HepG2 (cell line): Measurements from ENCODE around the gene ASGR1. TPM values are rescaled to one million over a fixed set of nuclear protein-coding genes. Genes with fewer than 3 reads are reported as not detected.

Experiments
- ATF6 ChIP-seq: sonication (generic); formaldehyde crosslinking; conservative IDR thresholded peaks from 2 replicates; pipeline ENCODE4 v1.4.0; 2020; ENCODE audit warnings: missing genetic modification reagents
- CC2D1A ChIP-seq: sonication (generic); formaldehyde crosslinking; IDR thresholded peaks from 2 replicates; pipeline ENCODE4 v1.8.1; 2023; ENCODE audit warnings: mild to moderate bottlenecking, missing genetic modification reagents
- DMAP1 ChIP-seq: IDR thresholded peaks from 2 replicates; pipeline ENCODE4 v1.6.1; 2016
- FOXM1 ChIP-seq: sonication (generic); formaldehyde crosslinking; IDR thresholded peaks from 2 replicates; pipeline ENCODE4 v1.5.0; 2020; ENCODE audit warnings: missing genetic modification reagents
- IRF2 ChIP-seq: IDR thresholded peaks from 2 replicates; pipeline ENCODE4 v1.6.1; 2018; ENCODE audit warnings: missing genetic modification reagents, missing compliant biosample characterization
- KDM5B ChIP-seq: sonication (generic); formaldehyde crosslinking; IDR thresholded peaks from 2 replicates; pipeline ENCODE4 v1.4.0; 2020; ENCODE audit warnings: missing genetic modification reagents, mild to moderate bottlenecking, borderline replicate concordance
- KLF13 ChIP-seq: sonication (generic); formaldehyde crosslinking; IDR thresholded peaks from 2 replicates; pipeline ENCODE4 v1.4.0; 2020; ENCODE audit warnings: mild to moderate bottlenecking, missing genetic modification reagents
- NCOA1 ChIP-seq: sonication (generic); formaldehyde crosslinking; IDR thresholded peaks from 2 replicates; pipeline ENCODE4 v1.9.0; 2021; ENCODE audit warnings: missing genetic modification reagents
- PPARG ChIP-seq: conservative IDR thresholded peaks from 2 replicates; pipeline ENCODE4 v1.6.1; 2016; ENCODE audit warnings: missing biosample characterization, missing genetic modification reagents
- PRDM4 ChIP-seq: sonication (generic); formaldehyde crosslinking; IDR thresholded peaks from 2 replicates; pipeline ENCODE4 v1.9.0; 2021; ENCODE audit warnings: missing genetic modification reagents, borderline replicate concordance
- RFXAP ChIP-seq: sonication (generic); formaldehyde crosslinking; IDR thresholded peaks from 2 replicates; pipeline ENCODE4 v1.4.0; 2020; ENCODE audit warnings: missing genetic modification reagents, borderline replicate concordance
- RORA ChIP-seq: sonication (generic); formaldehyde crosslinking; IDR thresholded peaks from 2 replicates; pipeline ENCODE4 v1.5.0; 2020; ENCODE audit warnings: mild to moderate bottlenecking, missing genetic modification reagents, moderate library complexity
- SIX1 ChIP-seq: sonication (generic); formaldehyde crosslinking; IDR thresholded peaks from 2 replicates; pipeline ENCODE4 v1.4.0; 2020; ENCODE audit warnings: missing genetic modification reagents, borderline replicate concordance
- USF2 ChIP-seq, 2 experiments: sonication (generic) in 1 of 2; formaldehyde crosslinking in 1 of 2; IDR thresholded peaks; 2 replicates each; pipeline versions ENCODE4 v1.5.1 to v1.6.1; 2011 to 2020; ENCODE audit warnings: borderline replicate concordance in 1 of 2, low read depth in 1 of 2, low read length in 1 of 2, mild to moderate bottlenecking in 1 of 2, missing genetic modification reagents in 1 of 2, moderate library complexity in 1 of 2
- ZBTB7B ChIP-seq: sonication (generic); formaldehyde crosslinking; IDR thresholded peaks from 2 replicates; pipeline ENCODE4 v1.4.0; 2020; ENCODE audit warnings: missing genetic modification reagents
- ZFP36L2 ChIP-seq: sonication (generic); formaldehyde crosslinking; IDR thresholded peaks from 2 replicates; pipeline ENCODE4 v1.4.0; 2020; ENCODE audit warnings: missing genetic modification reagents
- ZNF354B ChIP-seq: sonication (generic); formaldehyde crosslinking; IDR thresholded peaks from 2 replicates; pipeline ENCODE4 v1.8.0; 2022; ENCODE audit warnings: mild to moderate bottlenecking, missing genetic modification reagents
- ZNF382 ChIP-seq: sonication (generic); formaldehyde crosslinking; IDR thresholded peaks from 2 replicates; pipeline ENCODE4 v1.5.0; 2020; ENCODE audit warnings: missing genetic modification reagents, mild to moderate bottlenecking, borderline replicate concordance
- ZNF598 ChIP-seq: sonication (generic); formaldehyde crosslinking; IDR thresholded peaks from 2 replicates; pipeline ENCODE4 v1.5.1; 2020; ENCODE audit warnings: mild to moderate bottlenecking, missing genetic modification reagents, borderline replicate concordance
- ZNF614 ChIP-seq: IDR thresholded peaks from 2 replicates; pipeline ENCODE4 v1.6.1; 2018; ENCODE audit warnings: missing biosample characterization, missing genetic modification reagents, inconsistent platforms, borderline replicate concordance
- polyA plus RNA-seq, 8 experiments: library from polyadenylated mRNA; depleted of rRNA in 3 of 8; stranded (reverse) in 7 of 8; unstranded in 1 of 8; fragments of >200 nt; fragmentation: Illumina TruSeq in 4 of 8; extraction: Trizol in 4 of 8; gene quantifications; 2 replicates each; pipeline versions ENCODE4 v1.2.1 to v1.2.3, GENCODE V29; 2011 to 2016; ENCODE audit warnings: low read depth in 4 of 8, missing spikeins in 1 of 8, mixed read lengths in 1 of 8; ENCODE audit not compliant: insufficient read depth in 1 of 8
- total RNA-seq, 5 experiments: library from RNA; depleted of rRNA; stranded (reverse); fragments of >200 nt; fragmentation: Illumina TruSeq; extraction: Trizol; gene quantifications; 2 replicates each; pipeline ENCODE4 v1.2.3, GENCODE V29; 2016; ENCODE audit warnings: low read depth in 1 of 5
- TF ChIP-seq, protein P1 (sequence below): sonication (generic); formaldehyde crosslinking; IDR thresholded peaks from 2 replicates; pipeline ENCODE4 v1.4.0; 2020; ENCODE audit warnings: mild to moderate bottlenecking, missing genetic modification reagents
- TF ChIP-seq, protein P2 (sequence below), 2 experiments: fragments of 450-650 bp in 1 of 2; sonication (generic) in 1 of 2; formaldehyde crosslinking; IDR thresholded peaks; 2 replicates each; pipeline versions ENCODE4 v1.5.0 to v1.8.0; 2020 to 2022; ENCODE audit warnings: mild to moderate bottlenecking in 1 of 2, missing genetic modification reagents in 1 of 2

ASGR1 gene
- total and polyA plus RNA-seq, 2 of the 13 experiments (the other 11 are each of a cell fraction or from before 2014, with no cell fraction given): 353 to 796 TPM

GRCh38 chr17:7219812-7220592 is 40.8 kb upstream of the ASGR1 start, which contains the start of the genes ACADVL and DLG4 (continued):
- TF ChIP-seq PPARG (CRISPR knock-in tag) (peak; percentile 99), PRDM4 (CRISPR knock-in tag) (no peak), KLF13 (CRISPR knock-in tag) (0 out of 2 replicates have a peak, but pooled peaks have one; percentile 27), KDM5B (peak; percentile 81; the same call in 1 of the 2 replicates), IRF2 (peak; percentile 63; the same call in 1 of the 2 replicates), ZBTB7B (CRISPR knock-in tag) (peak; percentile 73), USF2 (IDR thresholded peaks at IDR 0.05; ENCODE audit: low read depth, low read length) (no peak), USF2 (CRISPR knock-in tag; IDR thresholded peaks at IDR 0.05; ENCODE audit: borderline replicate concordance) (no peak), FOXM1 (CRISPR knock-in tag) (no peak), ATF6 (CRISPR knock-in tag) (no peak), RFXAP (CRISPR knock-in tag) (no peak), CC2D1A (CRISPR knock-in tag) (no peak), DMAP1 (CRISPR knock-in tag) (no peak; the same call in 1 of the 2 replicates), SIX1 (CRISPR knock-in tag) (no peak), ZFP36L2 (CRISPR knock-in tag) (no peak), ZNF598 (CRISPR knock-in tag) (peak; percentile 92; the same call in 1 of the 2 replicates), ZNF614 (CRISPR knock-in tag) (no peak), ZNF382 (no peak), NCOA1 (0 out of 2 replicates have a peak, but pooled peaks have one; percentile 23), RORA (CRISPR knock-in tag) (no peak), ZNF354B (CRISPR knock-in tag) (no peak)
- TF ChIP-seq, protein P1, sequence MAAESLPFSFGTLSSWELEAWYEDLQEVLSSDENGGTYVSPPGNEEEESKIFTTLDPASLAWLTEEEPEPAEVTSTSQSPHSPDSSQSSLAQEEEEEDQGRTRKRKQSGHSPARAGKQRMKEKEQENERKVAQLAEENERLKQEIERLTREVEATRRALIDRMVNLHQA (CRISPR knock-in tag): no peak
- TF ChIP-seq, protein P2, sequence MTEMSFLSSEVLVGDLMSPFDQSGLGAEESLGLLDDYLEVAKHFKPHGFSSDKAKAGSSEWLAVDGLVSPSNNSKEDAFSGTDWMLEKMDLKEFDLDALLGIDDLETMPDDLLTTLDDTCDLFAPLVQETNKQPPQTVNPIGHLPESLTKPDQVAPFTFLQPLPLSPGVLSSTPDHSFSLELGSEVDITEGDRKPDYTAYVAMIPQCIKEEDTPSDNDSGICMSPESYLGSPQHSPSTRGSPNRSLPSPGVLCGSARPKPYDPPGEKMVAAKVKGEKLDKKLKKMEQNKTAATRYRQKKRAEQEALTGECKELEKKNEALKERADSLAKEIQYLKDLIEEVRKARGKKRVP (CRISPR knock-in tag; IDR thresholded peaks at IDR 0.05): peak in 1 of 2 experiments; percentile 73; a peak in 2 of 4 replicates
